Uterus (tissue), 2 donors: Measurements from ENCODE around the gene ANKRD40.

Experiments
- POLR2A ChIP-seq, 2 donors: fragments of 450-650 bp; IDR thresholded peaks; one replicate each; pipeline ENCODE4 v1.6.1; 2016; ENCODE audit warnings: antibody characterized with exemption in 2 of 2, mild to moderate bottlenecking in 1 of 2, moderate library complexity in 1 of 2
- TF ChIP-seq, protein P1 (sequence below), 4 experiments: fragments of 200-600 bp in 2 of 4; fragments of 450-650 bp in 2 of 4; sonication (generic) in 2 of 4; IDR thresholded peaks; one replicate each; pipeline ENCODE4 v1.5.1; 2016 to 2019; ENCODE audit warnings: antibody characterized with exemption in 4 of 4, mild to moderate bottlenecking in 2 of 4, moderate library complexity in 1 of 4

DNA sequence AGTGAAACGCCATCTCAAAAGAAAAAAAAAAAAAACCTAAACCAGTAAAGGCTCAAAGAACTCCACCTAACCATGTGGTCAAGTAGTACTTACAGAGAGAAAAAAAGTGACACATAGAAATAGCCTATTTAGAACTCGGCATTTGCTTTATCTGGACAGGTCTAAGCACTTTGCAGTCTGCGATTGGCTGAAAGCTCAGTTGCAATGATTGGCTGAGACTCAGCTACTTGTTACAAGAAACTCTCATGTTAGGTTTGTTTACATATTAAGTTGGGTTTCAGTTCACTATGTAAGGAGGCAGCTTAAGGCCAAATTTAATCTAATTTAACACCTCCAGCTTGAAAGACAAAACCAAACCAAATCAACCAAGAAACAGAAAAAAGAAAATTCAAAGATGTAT is 54.0 kb downstream of the ANKRD40 start:
- TF ChIP-seq, protein P1, sequence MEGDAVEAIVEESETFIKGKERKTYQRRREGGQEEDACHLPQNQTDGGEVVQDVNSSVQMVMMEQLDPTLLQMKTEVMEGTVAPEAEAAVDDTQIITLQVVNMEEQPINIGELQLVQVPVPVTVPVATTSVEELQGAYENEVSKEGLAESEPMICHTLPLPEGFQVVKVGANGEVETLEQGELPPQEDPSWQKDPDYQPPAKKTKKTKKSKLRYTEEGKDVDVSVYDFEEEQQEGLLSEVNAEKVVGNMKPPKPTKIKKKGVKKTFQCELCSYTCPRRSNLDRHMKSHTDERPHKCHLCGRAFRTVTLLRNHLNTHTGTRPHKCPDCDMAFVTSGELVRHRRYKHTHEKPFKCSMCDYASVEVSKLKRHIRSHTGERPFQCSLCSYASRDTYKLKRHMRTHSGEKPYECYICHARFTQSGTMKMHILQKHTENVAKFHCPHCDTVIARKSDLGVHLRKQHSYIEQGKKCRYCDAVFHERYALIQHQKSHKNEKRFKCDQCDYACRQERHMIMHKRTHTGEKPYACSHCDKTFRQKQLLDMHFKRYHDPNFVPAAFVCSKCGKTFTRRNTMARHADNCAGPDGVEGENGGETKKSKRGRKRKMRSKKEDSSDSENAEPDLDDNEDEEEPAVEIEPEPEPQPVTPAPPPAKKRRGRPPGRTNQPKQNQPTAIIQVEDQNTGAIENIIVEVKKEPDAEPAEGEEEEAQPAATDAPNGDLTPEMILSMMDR (IDR thresholded peaks at IDR 0.05), result no peak
- TF ChIP-seq POLR2A (IDR thresholded peaks at IDR 0.05), result no peak
